ENCODE measurements around the gene VTA1.
"Not testable (repeated sequence)": the region's sequence is repeated elsewhere in the genome, so short reads cannot be mapped to it uniquely, and the experiment has no call there.

The VTA1 gene

DNA sequence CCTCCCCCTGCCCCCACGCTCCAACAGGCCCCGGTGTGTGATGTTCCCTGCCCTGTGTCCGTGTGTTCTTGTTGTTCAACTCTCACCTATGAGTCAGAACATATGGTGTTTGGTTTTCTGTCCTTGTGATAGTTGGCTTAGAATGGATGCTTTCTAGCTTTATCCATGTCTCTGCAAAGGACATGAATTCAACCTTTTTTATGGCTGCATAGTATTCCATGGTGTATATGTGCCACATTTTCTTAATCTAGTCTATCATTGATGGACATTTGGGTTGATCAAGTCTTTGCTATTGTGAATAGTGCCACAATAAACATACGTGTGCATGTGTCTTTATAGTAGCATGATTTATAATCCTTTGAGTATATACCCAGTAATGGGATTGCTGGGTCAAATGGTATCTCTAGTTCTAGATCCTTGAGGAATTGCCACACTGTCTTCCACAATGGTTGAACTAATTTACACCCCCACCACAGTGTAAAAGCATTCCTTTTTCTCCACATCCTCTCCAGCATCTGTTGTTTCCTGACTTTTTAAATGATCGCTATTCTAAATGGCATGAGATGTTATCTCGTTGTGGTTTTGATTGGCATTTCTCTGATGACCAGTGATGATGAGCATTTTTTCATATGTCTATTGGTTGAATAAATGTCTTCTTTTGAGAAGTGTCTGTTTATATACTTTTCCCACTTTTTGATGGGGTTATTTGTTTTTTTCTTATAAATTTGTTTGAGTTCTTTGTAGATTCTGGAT is 82.6 kb downstream of the VTA1 start:
- not testable (repeated sequence) for DNase-seq

DNA sequence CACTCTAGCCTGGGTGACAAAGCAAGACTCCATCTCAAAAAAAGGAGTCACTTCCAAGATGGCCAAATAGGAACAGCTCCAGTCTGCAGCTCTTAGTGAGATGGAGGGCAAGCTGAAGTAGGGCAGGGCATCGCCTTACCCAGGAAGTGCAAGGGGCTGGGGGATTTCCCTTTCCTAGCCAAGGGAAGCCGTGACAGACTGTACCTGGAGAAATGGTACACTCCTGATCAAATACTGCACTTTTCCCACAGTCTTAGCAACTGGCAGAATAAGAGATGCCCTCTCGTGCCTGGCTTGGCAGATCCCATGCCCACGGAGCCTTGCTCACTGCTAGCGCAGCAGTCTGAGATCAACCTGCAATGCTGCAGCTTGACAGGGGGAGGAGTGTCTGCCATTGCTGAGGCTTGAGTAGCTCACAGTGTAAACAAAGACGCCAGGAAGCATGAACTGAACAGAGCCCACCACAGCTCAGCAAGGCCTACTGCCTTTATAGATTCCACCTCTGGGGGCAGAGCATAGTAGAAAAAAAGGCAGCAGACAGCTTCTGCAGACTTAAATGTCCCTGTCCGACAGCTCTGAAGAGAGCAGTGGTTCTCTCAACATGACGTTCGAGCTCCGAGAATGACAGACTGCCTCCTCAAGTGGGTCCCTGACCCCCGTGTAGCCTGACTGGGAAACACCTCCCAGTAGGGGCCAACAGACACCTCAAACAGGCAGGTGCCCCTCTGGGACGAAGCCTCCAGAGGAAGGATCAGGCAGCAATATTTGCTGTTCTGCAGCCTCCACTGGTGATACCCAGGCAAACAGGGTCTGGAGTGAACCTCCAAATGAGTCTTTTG is 85.4 kb downstream of the VTA1 start:
- not testable (repeated sequence) for DNase-seq

DNA sequence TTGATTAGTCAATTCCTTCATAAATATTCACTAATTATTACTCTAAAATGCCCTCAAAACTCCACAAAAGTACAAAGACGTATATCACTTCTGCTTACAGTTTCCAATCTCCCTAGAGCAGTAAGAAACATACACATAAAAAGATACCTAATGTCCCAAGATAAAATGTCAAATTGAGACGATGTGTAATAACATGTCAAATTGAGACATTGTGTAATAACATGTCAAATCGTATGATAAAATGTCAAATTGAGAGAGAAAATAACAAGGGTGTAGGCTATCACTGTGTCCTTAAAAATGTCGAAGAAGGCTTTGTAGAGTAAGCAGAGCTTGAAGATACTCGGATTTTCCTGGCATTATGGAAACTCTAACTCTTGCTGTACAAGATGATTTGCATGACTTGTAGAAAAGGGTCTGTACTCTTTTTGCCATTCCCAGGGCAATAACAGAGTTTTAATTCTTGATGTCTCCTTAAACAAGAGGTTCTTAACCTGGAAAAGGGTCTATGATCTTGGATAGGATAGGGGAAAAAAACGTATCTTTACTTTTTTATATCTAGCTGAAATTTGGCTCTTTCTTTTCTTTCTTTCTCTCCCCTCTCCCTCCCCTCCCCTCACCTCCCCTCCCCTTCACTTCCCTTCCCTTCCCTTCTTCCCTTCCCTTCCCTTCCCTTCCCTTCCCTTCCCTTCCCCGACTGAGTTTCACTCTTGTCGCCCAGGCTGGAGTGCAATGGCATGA is 87.1 kb downstream of the VTA1 start:
- DNase-seq = no peak

DNA sequence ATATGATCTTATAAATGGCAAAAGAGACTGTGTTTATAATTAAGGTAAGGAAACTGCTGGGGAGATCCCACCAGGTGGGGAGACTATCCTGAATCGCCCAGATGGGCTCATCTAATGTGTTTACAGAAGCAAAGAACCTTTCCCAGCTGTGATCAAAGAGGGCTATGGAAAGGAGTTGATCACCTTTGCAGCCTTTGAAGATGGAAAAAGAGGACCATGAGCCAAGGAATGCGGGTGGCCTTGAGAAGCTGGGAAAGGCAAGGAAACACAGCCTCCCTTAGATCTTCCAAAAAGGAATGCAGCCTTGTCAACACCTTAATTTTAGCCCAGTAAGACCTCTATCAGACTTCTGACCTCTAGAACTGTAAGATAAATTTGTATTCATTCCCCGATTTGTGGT is 88.2 kb downstream of the VTA1 start:
- DNase-seq = peak; percentile 49

DNA sequence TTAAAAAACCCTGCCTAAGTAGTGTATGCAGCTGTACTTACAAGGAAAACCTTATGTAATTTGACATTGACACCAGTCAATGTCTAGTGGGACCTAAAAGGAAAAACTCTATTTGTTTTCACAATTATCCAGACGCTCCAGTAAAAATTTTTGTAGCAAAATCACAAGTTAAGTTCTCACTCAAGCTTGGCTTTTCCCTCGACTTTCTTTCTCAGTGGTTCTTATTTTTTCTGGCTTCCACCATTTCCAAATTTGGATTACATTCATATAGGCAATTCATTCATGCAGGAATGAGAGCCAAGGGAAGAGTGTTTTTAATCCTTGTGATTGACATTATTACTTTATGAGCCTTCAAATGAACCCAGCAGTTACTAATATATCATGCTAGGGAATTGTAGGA is 88.7 kb downstream of the VTA1 start:
- DNase-seq = peak; percentile 19

DNA sequence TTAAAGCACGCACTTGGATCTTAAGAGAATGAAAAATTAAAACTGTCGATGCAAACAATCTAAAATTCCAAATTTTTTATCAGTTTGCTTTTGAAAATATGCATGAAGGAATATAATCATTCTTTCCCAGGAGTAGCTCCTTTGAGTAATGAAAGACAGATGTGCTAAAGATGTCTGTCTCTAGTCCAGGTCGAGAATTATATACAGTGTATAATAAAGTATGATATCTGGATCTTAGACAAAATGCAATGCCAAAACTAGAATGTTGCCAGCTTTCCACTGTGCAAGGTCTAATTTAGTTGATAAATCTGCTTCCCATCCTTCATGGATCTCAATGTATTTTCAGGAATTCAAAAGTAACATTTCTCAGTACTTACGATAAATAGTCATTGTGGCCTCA is 89.6 kb downstream of the VTA1 start:
- no peak for DNase-seq

DNA sequence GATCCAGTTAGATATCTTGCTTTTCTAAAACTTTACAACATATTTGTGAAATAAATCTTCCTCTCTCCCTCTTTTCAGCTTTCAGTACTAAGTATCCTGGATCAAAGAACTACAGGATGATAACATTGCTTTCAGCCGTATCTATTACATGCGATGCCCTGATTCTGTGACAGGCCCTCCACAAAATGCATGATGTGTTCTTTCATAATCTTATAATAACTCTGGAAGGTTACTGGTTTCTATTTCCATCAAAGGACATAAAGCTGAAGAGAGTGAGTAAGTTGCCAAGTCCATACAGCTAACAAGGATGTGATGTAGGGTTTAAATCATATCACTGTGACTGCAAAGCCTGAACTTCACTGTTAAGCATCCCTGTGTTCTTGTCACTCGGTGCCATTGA is 91.8 kb downstream of the VTA1 start:
- DNase-seq = no peak

DNA sequence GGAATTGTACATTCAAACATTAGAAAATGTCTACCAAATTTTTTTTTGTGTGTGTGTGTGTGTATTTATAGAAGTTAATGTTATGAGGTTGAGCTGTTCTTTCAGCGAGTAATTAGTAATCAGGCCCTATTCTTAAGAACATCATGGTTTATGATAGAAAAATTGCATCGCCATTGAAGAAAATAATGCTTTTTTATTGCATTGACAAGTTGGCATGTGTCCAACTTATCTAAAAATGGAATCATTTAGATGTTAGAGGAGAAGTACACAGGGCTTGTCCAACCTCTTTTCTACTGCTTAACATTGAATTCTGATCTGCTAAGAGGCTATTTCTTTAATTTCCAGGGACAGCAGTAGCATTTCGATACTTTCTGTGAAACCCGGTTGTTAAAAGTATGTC is 93.1 kb downstream of the VTA1 start:
- DNase-seq = no peak

DNA sequence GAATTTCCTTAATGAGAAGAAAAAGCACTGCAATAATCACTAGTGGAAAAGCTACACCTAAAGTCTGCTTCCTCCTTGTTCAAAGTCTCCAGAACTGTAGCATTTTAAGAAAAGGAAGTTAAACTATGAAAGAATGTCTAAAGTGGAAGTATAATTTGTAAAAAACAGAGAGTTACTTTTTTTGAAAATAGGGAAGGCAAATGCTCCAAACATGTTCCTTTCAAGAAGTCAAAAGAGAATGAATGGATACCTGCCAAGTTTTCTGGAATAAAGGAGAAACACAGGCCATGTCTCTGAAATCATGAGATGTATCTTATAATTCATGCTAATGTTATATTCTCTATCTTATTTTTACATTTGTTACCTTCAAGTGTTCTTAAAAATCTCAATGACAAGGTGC is 94.0 kb downstream of the VTA1 start:
- no peak for DNase-seq

DNA sequence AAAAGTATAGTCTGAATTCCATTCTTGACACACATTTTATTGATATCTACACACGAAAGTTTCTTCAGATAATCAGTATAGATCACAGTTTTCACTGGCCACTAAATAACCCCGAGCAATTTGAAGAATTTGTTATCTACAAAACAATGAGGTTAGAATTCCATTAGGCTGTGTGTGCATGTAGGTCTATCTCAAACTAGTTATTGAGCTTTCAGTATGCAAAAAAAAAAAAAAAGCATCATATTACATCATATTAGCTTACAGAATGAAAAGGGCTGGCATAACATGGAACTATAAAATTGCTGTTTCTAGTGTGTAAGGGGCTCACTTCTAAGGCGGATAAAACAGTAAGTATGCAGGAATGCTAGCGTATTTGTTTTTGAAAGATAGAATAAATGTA is 95.2 kb downstream of the VTA1 start:
- DNase-seq = peak; percentile 78

DNA sequence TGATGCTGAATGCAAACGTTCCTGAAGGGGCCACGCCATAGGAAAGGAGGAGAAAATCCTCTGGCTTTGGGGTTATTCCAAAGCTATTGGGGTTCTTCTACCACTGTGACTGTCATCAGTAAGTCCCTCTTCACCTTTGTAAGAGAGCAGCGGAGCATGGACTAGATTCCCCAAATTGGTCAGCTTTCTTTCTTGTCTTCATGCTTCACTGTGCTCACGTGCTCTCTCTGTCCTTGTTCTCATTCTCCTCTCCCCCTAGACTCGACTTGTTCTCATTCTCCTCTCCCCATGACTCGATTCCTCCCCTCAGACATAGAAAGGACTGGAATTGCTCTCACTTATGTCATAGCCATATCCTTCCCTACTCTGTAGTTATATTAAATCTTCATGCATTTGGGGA is 99.9 kb downstream of the VTA1 start:
- no peak for DNase-seq

DNA sequence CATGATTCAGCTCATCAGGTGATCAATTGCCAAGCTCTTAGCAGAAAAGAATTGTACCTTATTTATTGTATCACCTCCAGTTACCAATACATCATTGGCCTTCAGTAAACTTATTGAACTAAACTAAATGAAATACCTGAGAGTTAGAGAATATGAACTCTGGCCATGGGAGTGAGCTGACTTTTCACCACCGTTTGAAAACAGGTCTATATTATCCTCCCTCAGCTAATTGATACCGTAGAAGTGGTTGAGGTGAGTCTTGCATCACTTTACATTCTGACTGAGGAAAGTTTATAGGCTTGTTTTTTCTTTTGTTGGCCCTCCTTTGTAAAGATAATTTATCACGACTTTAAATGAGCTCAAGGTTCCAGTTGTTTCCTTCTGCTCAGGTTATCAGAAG is 102.2 kb downstream of the VTA1 start:
- no peak for DNase-seq

DNA sequence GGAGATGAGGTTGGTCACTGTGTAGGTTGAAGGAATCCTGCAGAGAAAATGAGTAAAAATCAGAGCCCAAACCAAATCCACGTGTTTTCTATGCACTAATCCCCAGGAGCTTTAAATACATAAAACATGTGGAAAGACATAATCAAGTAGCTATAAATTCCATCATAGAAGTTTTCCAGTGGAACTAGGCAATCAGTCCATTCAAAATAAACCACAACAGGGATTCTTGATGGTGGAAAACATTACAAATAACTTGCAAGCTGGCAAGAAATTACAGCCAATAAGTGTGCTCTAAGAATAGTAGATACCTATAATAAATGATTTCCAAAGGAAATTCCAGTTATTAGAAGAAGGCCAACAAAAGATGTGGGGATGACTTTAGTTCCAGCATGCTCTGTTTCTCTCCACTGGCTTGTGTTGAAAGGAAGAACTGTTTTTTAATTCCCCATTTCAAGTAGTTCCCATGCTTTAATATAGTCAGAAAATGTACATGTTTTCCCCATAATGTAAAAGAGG is 104.9 kb downstream of the VTA1 start:
- DNase-seq = no peak

DNA sequence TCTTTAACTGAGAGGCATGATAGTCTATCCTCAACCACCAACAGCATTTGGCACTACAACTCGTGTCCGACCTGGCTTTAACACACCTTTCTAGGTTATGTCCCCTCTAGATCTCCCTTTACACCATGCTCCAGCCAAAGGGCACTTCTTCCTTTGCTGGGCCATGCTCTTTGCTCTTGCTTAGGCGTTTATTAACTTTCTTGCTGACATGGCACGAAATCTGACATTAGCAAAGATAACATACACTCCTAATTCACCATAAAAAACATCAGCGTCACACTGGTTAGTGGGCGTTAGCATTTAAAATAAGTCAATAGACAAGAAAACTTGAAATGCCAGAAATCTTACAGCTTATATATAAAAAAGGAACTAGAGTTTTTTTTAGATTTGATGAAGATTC is 107.5 kb downstream of the VTA1 start:
- DNase-seq = no peak

DNA sequence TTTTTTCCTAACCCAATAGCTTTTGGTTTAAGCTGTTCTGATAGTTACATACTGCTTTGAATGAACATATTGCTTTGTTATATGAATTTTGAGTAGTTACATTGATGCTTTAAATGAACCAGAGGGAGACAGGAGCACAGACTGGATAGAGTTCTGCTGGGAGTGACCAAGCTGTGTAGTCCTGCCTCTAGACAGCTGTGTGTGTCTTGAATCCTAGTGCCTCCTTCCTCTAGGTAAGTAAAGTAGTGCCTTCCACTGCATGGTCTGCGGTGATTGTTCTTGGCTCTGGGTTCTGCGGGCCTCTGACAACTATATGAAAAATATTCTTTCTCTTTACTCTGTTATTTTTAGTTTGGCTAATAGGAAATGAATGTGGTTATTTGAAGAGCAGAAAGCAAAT is 108.7 kb downstream of the VTA1 start:
- no peak for DNase-seq

DNA sequence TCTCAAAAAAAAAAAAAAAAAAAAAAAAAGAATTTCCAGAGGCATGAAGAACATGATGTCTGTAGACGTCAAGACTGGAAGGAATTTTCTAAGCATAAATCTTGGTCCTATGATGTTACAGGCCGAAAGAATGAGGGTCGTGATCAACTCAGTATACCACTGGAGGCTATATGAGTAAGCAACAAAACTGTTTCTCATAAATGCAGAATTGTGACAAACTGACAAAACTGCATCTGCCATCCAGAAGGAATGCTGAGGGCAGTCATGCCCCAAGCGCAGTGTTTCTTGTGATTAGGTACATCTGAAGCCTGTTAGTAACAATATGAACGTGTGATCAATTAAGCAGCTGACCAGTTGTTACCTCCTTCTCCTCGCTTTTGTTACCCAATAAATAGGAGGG is 111.2 kb downstream of the VTA1 start:
- no peak for DNase-seq

DNA sequence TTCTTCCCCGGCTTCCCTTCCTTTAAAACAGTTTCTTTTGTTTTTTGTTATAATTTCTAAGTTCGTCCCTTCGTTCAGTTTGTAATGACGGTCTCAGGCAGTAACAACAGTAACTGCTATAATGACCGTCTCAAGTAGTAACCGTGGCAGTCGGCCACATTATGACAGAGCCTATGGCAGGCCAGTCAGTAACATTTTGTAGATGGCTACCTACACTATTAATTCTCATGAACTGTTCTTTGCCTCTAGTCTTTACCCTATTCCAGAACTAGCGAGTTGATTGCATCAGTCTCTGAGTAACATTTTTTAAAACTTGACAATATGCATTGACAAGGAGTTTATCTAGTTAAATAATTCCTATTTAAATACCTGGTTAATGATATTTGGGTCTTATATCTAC is 111.7 kb downstream of the VTA1 start:
- no peak for DNase-seq

DNA sequence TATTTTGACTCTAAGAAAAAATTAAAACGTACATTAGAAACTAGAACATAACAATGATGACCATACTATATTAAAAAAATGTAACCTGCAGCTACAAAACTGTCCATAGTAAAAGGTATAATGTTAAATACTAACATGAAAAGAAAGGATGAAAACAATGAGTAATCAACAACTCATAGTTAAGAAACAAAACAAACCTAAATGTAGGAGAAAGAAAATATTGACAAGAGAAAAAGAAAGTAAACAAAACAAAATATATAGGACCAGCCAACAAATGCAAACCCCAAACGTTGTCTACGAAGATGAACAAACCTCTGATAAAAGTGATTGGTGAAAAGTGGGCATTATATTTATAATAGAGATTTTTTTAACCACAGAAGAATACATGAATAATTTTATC is 113.7 kb downstream of the VTA1 start:
- DNase-seq = no peak

DNA sequence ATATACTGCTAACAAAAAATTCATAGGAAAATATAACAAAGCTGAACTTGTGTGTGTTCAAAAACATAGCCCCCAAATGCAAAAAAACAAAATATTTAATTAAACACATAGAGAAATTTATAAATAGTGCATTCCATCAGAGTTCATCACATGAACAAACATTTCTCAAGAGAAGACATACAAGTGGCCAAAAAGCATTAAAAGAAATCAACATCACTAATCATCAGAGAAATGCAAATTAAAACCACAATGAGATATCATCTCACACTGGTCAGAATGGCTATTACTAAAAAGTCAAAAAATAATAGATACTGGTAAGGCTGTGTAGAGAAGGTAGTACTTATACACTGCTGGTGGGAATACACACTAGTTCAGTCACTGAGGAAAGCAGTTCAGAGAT is 115.2 kb downstream of the VTA1 start:
- DNase-seq = no peak

DNA sequence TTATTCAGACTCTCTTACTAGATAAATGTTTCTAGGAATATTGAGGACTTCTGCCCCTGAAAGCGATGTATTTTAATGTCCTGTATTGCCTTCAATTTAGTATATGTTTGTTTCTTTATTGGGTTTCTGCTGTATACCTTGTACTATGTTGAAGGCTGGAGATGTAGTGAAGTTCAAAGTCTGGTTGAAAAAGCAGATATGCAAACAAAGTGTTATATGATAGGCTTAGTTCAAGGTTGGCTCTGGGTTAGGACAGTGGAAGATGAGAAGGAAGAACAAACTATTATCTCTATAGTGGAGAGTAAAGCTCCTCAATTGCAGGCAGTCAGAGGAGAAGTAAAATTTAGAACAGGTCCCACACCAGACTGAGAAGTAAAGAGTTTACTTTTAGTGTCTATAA is 118.4 kb downstream of the VTA1 start:
- DNase-seq = no peak

DNA sequence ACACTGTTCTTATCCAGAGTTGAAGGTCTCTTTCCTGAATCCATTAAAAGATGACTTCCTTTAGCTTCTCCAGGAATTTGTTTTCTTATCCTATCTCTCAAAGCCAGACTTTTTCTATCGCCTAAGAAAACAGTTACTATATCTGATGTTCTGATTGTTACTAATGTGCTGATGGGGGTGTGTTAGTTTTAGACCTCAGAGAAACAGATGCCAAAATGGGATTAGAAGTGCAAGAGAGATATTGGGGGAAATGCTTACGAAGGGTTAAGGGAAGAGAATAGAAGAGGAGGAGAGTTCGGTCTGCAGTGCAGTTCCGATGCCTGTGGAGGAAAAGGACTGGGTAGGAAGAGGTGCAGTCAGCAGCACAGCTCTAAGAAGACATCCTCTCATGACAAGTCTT is 119.0 kb downstream of the VTA1 start:
- DNase-seq = no peak

DNA sequence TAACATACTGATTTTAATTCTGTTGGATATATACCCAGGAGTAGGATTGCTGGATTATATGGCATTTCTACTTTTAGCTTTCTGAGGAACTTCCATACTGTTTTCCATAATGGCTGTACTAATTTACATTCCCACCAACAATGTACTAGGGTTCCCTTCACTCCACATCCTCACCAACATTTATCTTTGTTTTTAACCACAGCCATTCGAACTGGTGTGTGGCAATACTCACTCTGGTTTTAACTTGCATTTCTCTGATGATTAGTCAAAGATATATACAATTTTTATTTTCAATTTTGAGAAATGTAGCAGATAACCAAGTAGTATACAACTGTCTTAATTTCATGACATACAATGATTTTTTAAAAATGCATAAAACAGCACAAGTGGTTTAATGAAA is 124.4 kb downstream of the VTA1 start:
- DNase-seq = no peak

Measured in NCI-H2171 treated with DMSO at 0.1 percent for 48 hours (cell line).